IMR-90 (cell line): Measurements from ENCODE around the gene EP300.

Source experiments
- BHLHE40 ChIP-seq: fragments of 150-350 bp; IDR thresholded peaks from 2 replicates; pipeline ENCODE4 v1.6.1; 2016; ENCODE audit warnings: mild to moderate bottlenecking, low read depth, low read length
- CEBPB ChIP-seq: IDR thresholded peaks from 2 replicates; pipeline ENCODE4 v1.6.1; 2012; ENCODE audit warnings: low read depth, low read length, improper control_type of control experiment
- CTCF ChIP-seq: conservative IDR thresholded peaks from 2 replicates; pipeline ENCODE4 v1.5.1; 2012; ENCODE audit warnings: mild to moderate bottlenecking, low read depth, low read length, improper control_type of control experiment
- FOS ChIP-seq: fragments of 150-350 bp; IDR thresholded peaks from 2 replicates; pipeline ENCODE4 v1.6.1; 2016; ENCODE audit warnings: low read depth, low read length
- MAZ ChIP-seq: IDR thresholded peaks from 2 replicates; pipeline ENCODE4 v1.6.1; 2012; ENCODE audit warnings: low read depth, mild to moderate bottlenecking, low read length, improper control_type of control experiment, moderate library complexity, borderline replicate concordance
- NFE2L2 ChIP-seq: fragments of 150-350 bp; IDR thresholded peaks from 2 replicates; pipeline ENCODE4 v1.6.1; 2016; ENCODE audit warnings: low read depth, mild to moderate bottlenecking, low read length
- POLR2A ChIP-seq: IDR thresholded peaks from 2 replicates; pipeline ENCODE4 v1.6.1; 2012; ENCODE audit warnings: mild to moderate bottlenecking, low read depth, low read length
- RCOR1 ChIP-seq: IDR thresholded peaks from 2 replicates; pipeline ENCODE4 v1.6.1; 2012; ENCODE audit warnings: mild to moderate bottlenecking, low read length, improper control_type of control experiment; ENCODE audit not compliant: insufficient replicate concordance

DNA sequence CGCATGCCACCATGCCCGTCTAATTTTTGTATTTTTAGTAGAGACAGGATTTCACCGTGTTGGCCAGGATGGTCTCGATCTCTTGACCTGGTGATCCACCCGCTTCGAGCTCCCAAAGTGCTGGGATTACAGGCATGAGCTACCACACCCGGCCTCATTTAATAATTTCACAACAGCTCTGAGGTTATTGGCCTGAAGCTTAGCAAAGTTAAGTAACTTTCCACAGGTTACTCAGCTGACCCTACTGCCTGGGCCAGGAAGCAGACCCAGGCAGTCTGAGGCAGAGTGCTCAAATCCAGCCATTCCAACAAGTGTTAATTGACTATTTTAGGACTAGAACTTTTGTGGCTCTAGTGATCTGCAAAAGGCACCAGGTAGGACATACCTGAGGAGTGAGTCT is 60.5 kb downstream of the EP300 start:
- no peak for TF ChIP-seq CTCF
- no peak for TF ChIP-seq FOS
- TF ChIP-seq POLR2A: no peak
- TF ChIP-seq CEBPB: no peak
- TF ChIP-seq RCOR1: no peak
- no peak for TF ChIP-seq NFE2L2
- TF ChIP-seq BHLHE40: no peak
- TF ChIP-seq MAZ: no peak
